HepG2 (cell line): ENCODE results near the gene RUSC1. TPM values are rescaled to one million over a fixed set of nuclear protein-coding genes. Genes with fewer than 3 reads are reported as not detected.

Experiments
- ATAC-seq: fragments of 200-7000 bp; cut with Tn5 transposase; 3 replicates; pipeline ENCODE4 v1.9.1; 2020; ENCODE audit warnings: mild to moderate bottlenecking, moderate library complexity
- BruUV-seq: library from RNA; stranded (reverse); fragments of 400-500 nt; replicated peaks from 2 replicates; lab custom pipeline; 2021; lab: Mats Ljungman, UMichigan
- CTCF ChIA-PET: fragments of 300-600 bp; formaldehyde crosslinking; extraction: SDS; loops from one replicate; lab custom pipeline; 2021; ENCODE audit warnings: low total read pairs, inconsistent platforms, low intra/inter-chr PET ratio; lab: Yijun Ruan, JAX
- POLR2A ChIA-PET: fragments of 350-600 bp; sonication (Branson Sonifier 250); formaldehyde crosslinking; loops from one replicate; lab custom pipeline; 2020; ENCODE audit warnings: antibody characterized with exemption, inconsistent platforms; lab: Yijun Ruan, JAX
- DNase-seq: peaks from one replicate; pipeline ENCODE4 v3.0.0-alpha.2; 2015; ENCODE audit warnings: low spot score
- FAIRE-seq: peaks from 3 replicates; lab custom pipeline; 2011; peaks lifted over from hg19 to GRCh38; lab: Jason Lieb, UNC
- H2AFZ ChIP-seq: one replicate; pipeline ENCODE4 v1.6.1; 2011; ENCODE audit warnings: low read length, inconsistent platforms
- H3K27ac ChIP-seq: fragments of 300-600 bp; 3 replicates; pipeline ENCODE4 v1.8.0; 2011; ENCODE audit warnings: mixed run types, mild to moderate bottlenecking, mixed read lengths, low read length, inconsistent platforms; ENCODE audit not compliant: insufficient read depth; ENCODE audit errors: extremely low read length
- H3K27me3 ChIP-seq, 2 experiments: fragments of 200-600 bp in 1 of 2; 2 replicates in 1 of 2; 3 replicates in 1 of 2; pipeline versions ENCODE4 v1.6.0 to v1.8.0; 2011; ENCODE audit warnings: low read length in 2 of 2, mild to moderate bottlenecking in 2 of 2, moderate library complexity in 2 of 2, inconsistent platforms in 1 of 2; ENCODE audit not compliant: insufficient read depth in 2 of 2, control insufficient read depth in 1 of 2
- H3K36me3 ChIP-seq, 2 experiments: fragments of 200-600 bp in 1 of 2; replicated peaks in 1 of 2; 2 replicates in 1 of 2; 3 replicates in 1 of 2; pipeline versions ENCODE4 v1.5.1 to v1.8.0; 2011; ENCODE audit warnings: low read length in 2 of 2, inconsistent platforms in 1 of 2; ENCODE audit not compliant: insufficient read depth in 2 of 2, control insufficient read depth in 1 of 2
- H3K4me1 ChIP-seq: 2 replicates; pipeline ENCODE4 v1.5.1; 2012; ENCODE audit warnings: low read length, inconsistent platforms; ENCODE audit not compliant: insufficient read depth
- H3K4me2 ChIP-seq: 2 replicates; pipeline ENCODE4 v1.6.0; 2011; ENCODE audit warnings: low read depth, low read length, inconsistent platforms
- H3K4me3 ChIP-seq, 3 experiments: fragments of 200-600 bp in 1 of 3; sonication (generic), shearing (Covaris generic) in 1 of 3; replicated peaks in 1 of 3; 2 replicates each; pipeline ENCODE4 v1.5.1; 2011 to 2016; ENCODE audit warnings: low read length in 3 of 3, inconsistent platforms in 2 of 3, low read depth in 2 of 3, mild to moderate bottlenecking in 2 of 3, control low read depth in 1 of 3, mixed read lengths in 1 of 3; ENCODE audit not compliant: insufficient read depth in 1 of 3
- H3K79me2 ChIP-seq: one replicate; pipeline ENCODE4 v1.6.1; 2011; ENCODE audit warnings: low read length, inconsistent platforms; ENCODE audit not compliant: insufficient read depth
- H3K9ac ChIP-seq: 2 replicates; pipeline ENCODE4 v1.6.0; 2011; ENCODE audit warnings: mild to moderate bottlenecking, low read depth, low read length, inconsistent platforms; ENCODE audit not compliant: insufficient read depth
- H3K9me3 ChIP-seq: 2 replicates; pipeline ENCODE4 v1.5.1; 2012; ENCODE audit warnings: mild to moderate bottlenecking, low read length
- H4K20me1 ChIP-seq: 2 replicates; pipeline ENCODE4 v1.6.0; 2011; ENCODE audit warnings: inconsistent platforms, mild to moderate bottlenecking, low read length, moderate library complexity; ENCODE audit not compliant: insufficient read depth
- AGO2 ChIP-seq: fragments of 200-400 bp; formaldehyde crosslinking; optimal IDR thresholded peaks from 2 replicates; pipeline ENCODE3; 2017; ENCODE audit warnings: mild to moderate bottlenecking, low read depth, low read length, moderate library complexity
- AKAP8 ChIP-seq: sonication (generic); formaldehyde crosslinking; IDR thresholded peaks from 2 replicates; pipeline ENCODE4 v1.5.1; 2020; ENCODE audit warnings: mild to moderate bottlenecking, missing genetic modification reagents
- ATAD3A ChIP-seq: sonication (generic); formaldehyde crosslinking; IDR thresholded peaks from 2 replicates; pipeline ENCODE4 v1.4.0; 2020; ENCODE audit warnings: missing genetic modification reagents
- BORCS8-MEF2B ChIP-seq: sonication (generic); formaldehyde crosslinking; IDR thresholded peaks from 2 replicates; pipeline ENCODE4 v1.8.0; 2022; ENCODE audit warnings: mild to moderate bottlenecking, missing genetic modification reagents
- NONO ChIP-seq, 2 experiments: fragments of 450-650 bp in 1 of 2; sonication (generic) in 1 of 2; formaldehyde crosslinking in 1 of 2; IDR thresholded peaks in 1 of 2; conservative IDR thresholded peaks in 1 of 2; 2 replicates each; pipeline versions ENCODE4 v1.6.1 to v1.8.0; 2017 to 2022; ENCODE audit warnings: mild to moderate bottlenecking in 1 of 2, missing genetic modification reagents in 1 of 2, moderate library complexity in 1 of 2
- NPAS2 ChIP-seq: sonication (generic); formaldehyde crosslinking; IDR thresholded peaks from 2 replicates; pipeline ENCODE4 v1.8.0; 2022; ENCODE audit warnings: mild to moderate bottlenecking, missing genetic modification reagents, borderline replicate concordance
- RARG ChIP-seq: sonication (generic); formaldehyde crosslinking; IDR thresholded peaks from 2 replicates; pipeline ENCODE4 v1.4.0; 2020; ENCODE audit warnings: low read depth, mild to moderate bottlenecking, missing genetic modification reagents
- RBM22 ChIP-seq: fragments of 200-400 bp; formaldehyde crosslinking; optimal IDR thresholded peaks from 2 replicates; pipeline ENCODE3; 2017; ENCODE audit warnings: mild to moderate bottlenecking, low read length, moderate library complexity
- RELA ChIP-seq: sonication (generic); formaldehyde crosslinking; IDR thresholded peaks from 2 replicates; pipeline ENCODE4 v1.4.0; 2020; ENCODE audit warnings: missing genetic modification reagents
- RFX3 ChIP-seq: IDR thresholded peaks from 2 replicates; pipeline ENCODE4 v1.6.1; 2016; ENCODE audit warnings: missing biosample characterization, missing genetic modification reagents
- RFX5 ChIP-seq: IDR thresholded peaks from 2 replicates; pipeline ENCODE4 v1.6.1; 2011; ENCODE audit warnings: low read depth, low read length, improper control_type of control experiment
- SIX1 ChIP-seq: sonication (generic); formaldehyde crosslinking; IDR thresholded peaks from 2 replicates; pipeline ENCODE4 v1.4.0; 2020; ENCODE audit warnings: missing genetic modification reagents, borderline replicate concordance
- ZBTB40 ChIP-seq, 2 experiments: fragments of 450-650 bp in 1 of 2; sonication (generic) in 1 of 2; formaldehyde crosslinking in 1 of 2; IDR thresholded peaks; 2 replicates each; pipeline versions ENCODE4 v1.6.1 to v1.8.0; 2016 to 2022; ENCODE audit warnings: antibody characterized with exemption in 1 of 2, mild to moderate bottlenecking in 1 of 2, missing genetic modification reagents in 1 of 2
- ZSCAN21 ChIP-seq: sonication (generic); formaldehyde crosslinking; IDR thresholded peaks from 2 replicates; pipeline ENCODE4 v1.8.0; 2022; ENCODE audit warnings: mild to moderate bottlenecking, missing genetic modification reagents, moderate library complexity, borderline replicate concordance
- ZSCAN25 ChIP-seq: sonication (generic); formaldehyde crosslinking; IDR thresholded peaks from 2 replicates; pipeline ENCODE4 v1.8.0; 2022; ENCODE audit warnings: mild to moderate bottlenecking, missing genetic modification reagents
- WGBS: methylation state at CpG from one replicate; pipeline ENCODE4 v1.1.6; 2017; ENCODE audit warnings: low lambda C conversion rate; 5-methylcytosine and 5-hydroxymethylcytosine counted together
- in situ Hi-C: cut with HindIII; loops from 2 replicates; pipeline ENCODE4 v1.10.0; 2017; ENCODE audit warnings: low pct_unique_long_range_greater_than_20kb; ENCODE audit not compliant: extremely low pct_ligation_motif_present
- intact Hi-C: fragments of 100-400 bp; cut with micrococcal nuclease; formaldehyde crosslinking; loops from one replicate; pipeline ENCODE4 v1.10.0; 2022; ENCODE audit not compliant: unreplicated experiment
- polyA plus RNA-seq, 8 experiments: library from polyadenylated mRNA; depleted of rRNA in 3 of 8; stranded (reverse) in 7 of 8; unstranded in 1 of 8; fragments of >200 nt; fragmentation: Illumina TruSeq in 4 of 8; extraction: Trizol in 4 of 8; gene quantifications; 2 replicates each; pipeline versions ENCODE4 v1.2.1 to v1.2.3, GENCODE V29; 2011 to 2016; ENCODE audit warnings: low read depth in 4 of 8, missing spikeins in 1 of 8, mixed read lengths in 1 of 8; ENCODE audit not compliant: insufficient read depth in 1 of 8
- total RNA-seq, 5 experiments: library from RNA; depleted of rRNA; stranded (reverse); fragments of >200 nt; fragmentation: Illumina TruSeq; extraction: Trizol; gene quantifications; 2 replicates each; pipeline ENCODE4 v1.2.3, GENCODE V29; 2016; ENCODE audit warnings: low read depth in 1 of 5

Gene RUSC1
- total and polyA plus RNA-seq, 2 of the 13 experiments (the other 11 are each of a cell fraction or from before 2014, with no cell fraction given): 18.7 to 20.4 TPM

- Histone ChIP-seq H3K9ac (no peak overlapping the region), H3K4me3 (no peak overlapping the region), H3K27ac (peak overlapping the region; percentile 22), H3K27me3 (no peaks in the 10 kb centered on the region), H2AFZ (no peak overlapping the region), H3K4me2 (no peak overlapping the region), H4K20me1 (no peaks in the 10 kb centered on the region), H3K36me3 (peaks cover 0 to 4% of the 10 kb centered on the region in 2 experiments; a peak in 2 of 5 replicates), H3K79me2 (no peaks in the 10 kb centered on the region), H3K9me3 (no peaks in the 10 kb centered on the region), H3K4me1 (peaks cover 40% of the 10 kb centered on the region)
- BruUV-seq: no TSS peak
- in situ Hi-C loops (no loop called here), intact Hi-C loops (no loop called here)
- CTCF ChIA-PET: no interaction called here
- POLR2A ChIA-PET: no interaction called here
- FAIRE-seq (no peak), ATAC-seq (no peak), DNase-seq (no peak)
- WGBS: 98% methylated on average over 16 of the region's 21 CpGs
- no peak for TF ChIP-seq RFX3 (CRISPR knock-in tag)
- TF ChIP-seq AKAP8: no peak
- no peak for TF ChIP-seq RARG (CRISPR knock-in tag)
- peak; percentile 43; the same call in 1 of the 2 replicates for TF ChIP-seq BORCS8-MEF2B (CRISPR knock-in tag)
- no peak for TF ChIP-seq RBM22
- TF ChIP-seq AGO2: peak; percentile 77
- no peak for TF ChIP-seq SIX1
- no peak for TF ChIP-seq ATAD3A (CRISPR knock-in tag)
- TF ChIP-seq ZSCAN25 (CRISPR knock-in tag): no peak
- no peak for TF ChIP-seq NPAS2 (CRISPR knock-in tag)
- TF ChIP-seq RFX5: no peak
- TF ChIP-seq ZBTB40 (IDR thresholded peaks at IDR 0.05): no peak
- no peak for TF ChIP-seq ZBTB40 (CRISPR knock-in tag; IDR thresholded peaks at IDR 0.05)
- TF ChIP-seq RELA: no peak
- TF ChIP-seq ZSCAN21: no peak
- no peak for TF ChIP-seq NONO (IDR thresholded peaks at IDR 0.05)
- TF ChIP-seq NONO (CRISPR knock-in tag; conservative IDR thresholded peaks at IDR 0.05): 0 out of 2 replicates have a peak, but pooled peaks have one; percentile 10
These were observed 32.6 kb upstream of the RUSC1 start for GRCh38 chr1:155287987-155288543.
